Liver (tissue), 9 donors: ENCODE measurements around the gene MAP3K5. TPM values are rescaled to one million over a fixed set of nuclear protein-coding genes. Genes with fewer than 3 reads are reported as not detected.

Experiments
- DNase-seq: peaks from one replicate; pipeline ENCODE4 v3.0.0-alpha.2; 2017; ENCODE audit warnings: low spot score
- H3K27ac ChIP-seq, 2 donors: one replicate each; pipeline ENCODE4 v1.7.0; 2013; ENCODE audit warnings: inconsistent platforms in 2 of 2, low read length in 2 of 2, control low read depth in 1 of 2, low read depth in 1 of 2, mild to moderate bottlenecking in 1 of 2
- H3K27me3 ChIP-seq, 4 donors: one replicate each; pipeline versions ENCODE4 v1.6.1 to v1.7.0; 2013; ENCODE audit warnings: low read length in 3 of 4, inconsistent platforms in 1 of 4, mild to moderate bottlenecking in 1 of 4, moderate library complexity in 1 of 4; ENCODE audit not compliant: control insufficient read depth in 4 of 4, insufficient read depth in 4 of 4
- H3K36me3 ChIP-seq, 4 donors: one replicate each; pipeline versions ENCODE4 v1.6.1 to v1.7.0; 2013; ENCODE audit warnings: low read length in 3 of 4, mild to moderate bottlenecking in 3 of 4, low read depth in 1 of 4, moderate library complexity in 1 of 4; ENCODE audit not compliant: control insufficient read depth in 4 of 4, insufficient read depth in 3 of 4
- H3K4me1 ChIP-seq, 4 donors: one replicate each; pipeline versions ENCODE4 v1.6.1 to v1.7.0; 2013; ENCODE audit warnings: low read length in 3 of 4, mild to moderate bottlenecking in 3 of 4, moderate library complexity in 1 of 4; ENCODE audit not compliant: control insufficient read depth in 4 of 4, insufficient read depth in 4 of 4
- H3K4me3 ChIP-seq, 3 donors: one replicate each; pipeline versions ENCODE4 v1.6.1 to v1.7.0; 2013; ENCODE audit warnings: low read length in 3 of 3, control low read depth in 1 of 3, low read depth in 1 of 3, mild to moderate bottlenecking in 1 of 3
- H3K9ac ChIP-seq, 2 donors: one replicate each; pipeline ENCODE4 v1.7.0; 2013; ENCODE audit warnings: low read length in 2 of 2, mild to moderate bottlenecking in 2 of 2, moderate library complexity in 2 of 2, control low read depth in 1 of 2, low read depth in 1 of 2
- H3K9me3 ChIP-seq, 4 donors: one replicate each; pipeline versions ENCODE4 v1.6.1 to v1.7.0; 2013; ENCODE audit warnings: low read length in 3 of 4; ENCODE audit not compliant: control insufficient read depth in 4 of 4
- ATF3 ChIP-seq: IDR thresholded peaks from 2 replicates; pipeline ENCODE4 v1.6.1; 2016; ENCODE audit warnings: antibody characterized with exemption
- CTCF ChIP-seq: fragments of 150-350 bp; IDR thresholded peaks from 2 replicates; pipeline ENCODE4 v1.5.1; 2017; ENCODE audit warnings: improper control_type of control experiment, low read depth, low read length; ENCODE audit not compliant: missing input control
- EGR1 ChIP-seq, 2 donors: IDR thresholded peaks; 2 replicates each; pipeline ENCODE4 v1.6.1; 2016 to 2018; ENCODE audit warnings: antibody characterized with exemption in 2 of 2, low read depth in 2 of 2
- FOXA1 ChIP-seq: IDR thresholded peaks from 2 replicates; pipeline ENCODE4 v1.6.1; 2016; ENCODE audit warnings: antibody characterized with exemption
- FOXA2 ChIP-seq: IDR thresholded peaks from 2 replicates; pipeline ENCODE4 v1.6.1; 2016; ENCODE audit warnings: antibody characterized with exemption
- GABPA ChIP-seq, 2 donors: IDR thresholded peaks in 1 of 2; conservative IDR thresholded peaks in 1 of 2; 2 replicates each; pipeline ENCODE4 v1.6.1; 2016; ENCODE audit warnings: antibody characterized with exemption in 2 of 2, mild to moderate bottlenecking in 1 of 2, moderate library complexity in 1 of 2
- HNF4A ChIP-seq, 2 donors: conservative IDR thresholded peaks; 2 replicates each; pipeline ENCODE4 v1.6.1; 2016; ENCODE audit warnings: antibody characterized with exemption in 2 of 2, mild to moderate bottlenecking in 2 of 2
- HNF4G ChIP-seq: IDR thresholded peaks from 2 replicates; pipeline ENCODE4 v1.6.1; 2016; ENCODE audit warnings: antibody characterized with exemption
- JUND ChIP-seq, 2 donors: IDR thresholded peaks; 2 replicates each; pipeline ENCODE4 v1.6.1; 2016; ENCODE audit warnings: antibody characterized with exemption in 2 of 2
- NR2F2 ChIP-seq: IDR thresholded peaks from 2 replicates; pipeline ENCODE4 v1.6.1; 2016; ENCODE audit warnings: antibody characterized with exemption
- RAD21 ChIP-seq, 2 donors: IDR thresholded peaks; 2 replicates each; pipeline ENCODE4 v1.6.1; 2016; ENCODE audit warnings: antibody characterized with exemption in 2 of 2, mild to moderate bottlenecking in 2 of 2
- REST ChIP-seq: IDR thresholded peaks from 2 replicates; pipeline ENCODE4 v1.6.1; 2016; ENCODE audit warnings: antibody characterized with exemption, mild to moderate bottlenecking
- RXRA ChIP-seq, 2 donors: IDR thresholded peaks; 2 replicates each; pipeline ENCODE4 v1.6.1; 2017 to 2018; ENCODE audit warnings: antibody characterized with exemption in 2 of 2, mild to moderate bottlenecking in 1 of 2
- SP1 ChIP-seq: IDR thresholded peaks from 2 replicates; pipeline ENCODE4 v1.6.1; 2018; ENCODE audit warnings: antibody characterized with exemption, mild to moderate bottlenecking
- TAF1 ChIP-seq: conservative IDR thresholded peaks from 2 replicates; pipeline ENCODE4 v1.6.1; 2016; ENCODE audit warnings: antibody characterized with exemption, mild to moderate bottlenecking
- YY1 ChIP-seq: IDR thresholded peaks from 2 replicates; pipeline ENCODE4 v1.6.1; 2016; ENCODE audit warnings: antibody characterized with exemption, mild to moderate bottlenecking
- WGBS: extraction: QIAGEN DNeasy Blood & Tissue Kit; methylation state at CpG from one replicate; pipeline ENCODE4 v1.1.7; 2013; 5-methylcytosine and 5-hydroxymethylcytosine counted together
- polyA plus RNA-seq, 2 donors: library from polyadenylated mRNA; stranded (reverse) in 1 of 2; unstranded in 1 of 2; fragments of 200-250 nt in 1 of 2; fragments of >200 nt in 1 of 2; fragmentation: Nextera tagmentation in 1 of 2; extraction: Ambion mirVana in 1 of 2; gene quantifications; one replicate each; pipeline versions ENCODE4 v1.2.1 to v1.2.3, GENCODE V29; 2013 to 2015
- total RNA-seq, 2 donors: library from RNA; depleted of rRNA; stranded (reverse); fragments of >200 nt; gene quantifications; one replicate each; pipeline ENCODE4 v1.2.3, GENCODE V29; 2014
- TF ChIP-seq, protein P1 (sequence below): IDR thresholded peaks from 2 replicates; pipeline ENCODE4 v1.6.1; 2016; ENCODE audit warnings: antibody characterized with exemption
- TF ChIP-seq, protein P2 (sequence below): IDR thresholded peaks from 2 replicates; pipeline ENCODE4 v1.6.1; 2016; ENCODE audit warnings: antibody characterized with exemption
- donor health status: healthy.
- donor health status: healthy.
- donor health status: healthy.
- donor health status: healthy.
- donor health status: healthy.

Gene MAP3K5
- total and polyA plus RNA-seq, 4 donors = 2.9 to 18.0 (median 5.5) TPM

DNA sequence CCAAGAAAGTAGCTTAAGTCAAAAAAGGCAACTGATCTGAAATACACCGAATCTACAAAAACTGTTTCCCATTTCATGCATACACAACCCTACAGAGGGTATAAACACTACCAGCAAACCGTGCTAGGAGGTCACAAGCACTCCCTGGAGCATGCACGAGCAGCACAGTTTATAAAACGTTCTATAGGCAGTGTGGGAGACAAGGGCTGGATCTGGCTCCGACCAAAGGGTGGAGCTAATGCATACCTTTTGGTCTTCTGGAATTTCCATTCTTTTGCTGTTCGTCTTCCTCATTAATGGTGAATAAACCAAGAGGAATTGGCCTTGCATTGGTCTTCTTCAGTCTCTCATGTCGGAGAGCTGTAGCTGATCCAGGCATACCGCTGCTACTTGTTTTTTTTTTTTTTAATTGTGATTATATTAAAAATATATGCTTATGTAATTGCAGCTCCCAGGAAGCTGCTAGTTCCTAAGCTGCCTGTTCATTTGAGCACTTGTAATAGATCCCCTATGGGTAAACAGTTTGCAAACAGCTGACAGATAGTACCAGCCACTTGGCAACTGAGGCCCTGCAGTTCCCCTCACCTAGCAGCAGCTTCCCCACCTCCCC lies 266.6 kb downstream of the MAP3K5 start (continued):
- no peak for TF ChIP-seq HNF4A (conservative IDR thresholded peaks at IDR 0.05)
- no peak for TF ChIP-seq JUND (IDR thresholded peaks at IDR 0.05)

- H3K4me3 ChIP-seq = no peak overlapping the region
- TF ChIP-seq HNF4G (no peak), RAD21 (IDR thresholded peaks at IDR 0.05) (no peak), FOXA1 (no peak), NR2F2 (no peak), HNF4A (conservative IDR thresholded peaks at IDR 0.05) (no peak), RXRA (IDR thresholded peaks at IDR 0.05) (no peak), EGR1 (IDR thresholded peaks at IDR 0.05; ENCODE audit: low read depth in 2 of 2) (no peak), SP1 (no peak), REST (no peak), JUND (IDR thresholded peaks at IDR 0.05) (no peak), TAF1 (no peak), GABPA (IDR thresholded peaks at IDR 0.05 in 1 of 2, conservative IDR thresholded peaks at IDR 0.05 in 1 of 2) (no peak), FOXA2 (no peak), ATF3 (no peak), YY1 (no peak), CTCF (no peak)
- TF ChIP-seq, protein P1, sequence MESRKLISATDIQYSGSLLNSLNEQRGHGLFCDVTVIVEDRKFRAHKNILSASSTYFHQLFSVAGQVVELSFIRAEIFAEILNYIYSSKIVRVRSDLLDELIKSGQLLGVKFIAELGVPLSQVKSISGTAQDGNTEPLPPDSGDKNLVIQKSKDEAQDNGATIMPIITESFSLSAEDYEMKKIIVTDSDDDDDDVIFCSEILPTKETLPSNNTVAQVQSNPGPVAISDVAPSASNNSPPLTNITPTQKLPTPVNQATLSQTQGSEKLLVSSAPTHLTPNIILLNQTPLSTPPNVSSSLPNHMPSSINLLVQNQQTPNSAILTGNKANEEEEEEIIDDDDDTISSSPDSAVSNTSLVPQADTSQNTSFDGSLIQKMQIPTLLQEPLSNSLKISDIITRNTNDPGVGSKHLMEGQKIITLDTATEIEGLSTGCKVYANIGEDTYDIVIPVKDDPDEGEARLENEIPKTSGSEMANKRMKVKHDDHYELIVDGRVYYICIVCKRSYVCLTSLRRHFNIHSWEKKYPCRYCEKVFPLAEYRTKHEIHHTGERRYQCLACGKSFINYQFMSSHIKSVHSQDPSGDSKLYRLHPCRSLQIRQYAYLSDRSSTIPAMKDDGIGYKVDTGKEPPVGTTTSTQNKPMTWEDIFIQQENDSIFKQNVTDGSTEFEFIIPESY = no peak
- TF ChIP-seq, protein P2, sequence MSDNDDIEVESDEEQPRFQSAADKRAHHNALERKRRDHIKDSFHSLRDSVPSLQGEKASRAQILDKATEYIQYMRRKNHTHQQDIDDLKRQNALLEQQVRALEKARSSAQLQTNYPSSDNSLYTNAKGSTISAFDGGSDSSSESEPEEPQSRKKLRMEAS = no peak
- H3K27ac ChIP-seq = peak overlapping the region; percentile 33 to 39
- H3K9ac ChIP-seq = no peak overlapping the region
- no peaks in the 10 kb centered on the region for H3K27me3 ChIP-seq
- no peaks in the 10 kb centered on the region for H3K36me3 ChIP-seq
- no peaks in the 10 kb centered on the region for H3K9me3 ChIP-seq
- H3K4me1 ChIP-seq = peaks cover 0 to 18% (median 4%) of the 10 kb centered on the region in 4 donors
- no peak for DNase-seq
- 54% methylated on average over 2 of the region's 2 CpGs for WGBS
Observed at GRCh38 chr6:136524936-136525413, 267.3 kb downstream of the MAP3K5 start.
